ENCODE measurements around the gene NBDY.

Gene NBDY

GRCh38 chrX:56786889-56787733, 58.1 kb downstream of the NBDY start:
- no peak for FAIRE-seq

GRCh38 chrX:56787734-56788152, 58.7 kb downstream of the NBDY start:
- FAIRE-seq, result no peak

- FAIRE-seq, result no peak
These were observed 59.2 kb downstream of the NBDY start for GRCh38 chrX:56788229-56788628.

- FAIRE-seq, result no peak
These were observed 59.7 kb downstream of the NBDY start for GRCh38 chrX:56788717-56789122.

- FAIRE-seq, result no peak
These were observed 60.6 kb downstream of the NBDY start for GRCh38 chrX:56789518-56790070.

GRCh38 chrX:56790778-56791177, 61.7 kb downstream of the NBDY start:
- no peak for FAIRE-seq

- FAIRE-seq, result no peak
These were observed 62.4 kb downstream of the NBDY start for GRCh38 chrX:56791456-56791855.

GRCh38 chrX:56792270-56793111, 63.4 kb downstream of the NBDY start:
- FAIRE-seq, result no peak

- FAIRE-seq, result no peak
These were observed 64.0 kb downstream of the NBDY start for GRCh38 chrX:56793112-56793430.

- no peak for FAIRE-seq
These were observed 64.7 kb downstream of the NBDY start for GRCh38 chrX:56793521-56794320.

GRCh38 chrX:56794404-56795230, 65.6 kb downstream of the NBDY start:
- FAIRE-seq, result no peak

GRCh38 chrX:56795309-56795868, 66.3 kb downstream of the NBDY start:
- FAIRE-seq, result no peak

- no peak for FAIRE-seq
These were observed 67.8 kb downstream of the NBDY start for GRCh38 chrX:56796641-56797395.

GRCh38 chrX:56797574-56798338, 68.7 kb downstream of the NBDY start:
- no peak for FAIRE-seq

GRCh38 chrX:56798339-56798711, 69.3 kb downstream of the NBDY start:
- FAIRE-seq, result no peak

- FAIRE-seq, result no peak
These were observed 70.1 kb downstream of the NBDY start for GRCh38 chrX:56798866-56799758.

GRCh38 chrX:56800307-56800706, 71.3 kb downstream of the NBDY start:
- no peak for FAIRE-seq

GRCh38 chrX:56800801-56801200, 71.8 kb downstream of the NBDY start:
- FAIRE-seq, result no peak

GRCh38 chrX:56802428-56802827, 73.4 kb downstream of the NBDY start:
- FAIRE-seq, result no peak

Data from endometrium (tissue), 2 donors.